NCI-H524 (cell line): ENCODE results near the gene ITGB1.

ENCODE experiments used
- DNase-seq, 2 experiments: peaks; one replicate each; lab custom pipeline; 2025; lab: John Stamatoyannopoulos, UW

ITGB1 gene

DNA sequence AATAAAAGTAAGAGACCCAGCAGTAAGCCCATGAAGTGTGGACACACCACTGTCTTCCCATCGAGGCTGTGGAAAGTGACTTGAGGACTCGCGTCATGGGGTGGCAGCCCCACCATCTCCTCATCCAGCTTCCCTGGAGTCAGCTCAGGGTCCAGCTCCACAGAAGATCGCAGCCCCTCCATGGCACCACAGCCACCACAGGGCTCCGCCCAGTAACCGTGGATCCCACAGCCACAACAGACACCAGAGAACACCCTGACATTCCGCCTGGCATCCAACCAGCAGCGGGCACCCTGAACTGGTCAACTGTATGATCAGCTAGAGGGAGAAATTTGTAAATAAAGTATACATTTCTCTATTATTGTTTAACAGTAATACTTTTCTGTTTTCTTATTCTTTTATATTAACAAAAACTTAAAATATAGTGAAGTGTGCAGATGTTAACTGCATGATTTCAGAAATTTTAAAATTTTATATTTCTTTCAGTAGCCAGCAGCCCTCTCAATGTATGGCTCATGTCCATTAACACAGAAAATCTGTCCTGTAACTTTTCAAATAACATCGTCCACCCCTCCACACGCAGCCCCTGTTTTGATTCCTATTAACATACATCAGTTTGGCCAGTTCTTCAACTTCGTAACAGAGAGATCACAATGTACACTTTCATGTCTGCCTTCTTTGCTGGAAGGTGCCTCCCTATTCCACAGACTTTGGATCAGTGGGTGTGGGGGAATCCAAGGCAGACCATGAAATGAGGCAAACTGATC lies 69.7 kb downstream of the ITGB1 start:
- DNase-seq, result no peak

DNA sequence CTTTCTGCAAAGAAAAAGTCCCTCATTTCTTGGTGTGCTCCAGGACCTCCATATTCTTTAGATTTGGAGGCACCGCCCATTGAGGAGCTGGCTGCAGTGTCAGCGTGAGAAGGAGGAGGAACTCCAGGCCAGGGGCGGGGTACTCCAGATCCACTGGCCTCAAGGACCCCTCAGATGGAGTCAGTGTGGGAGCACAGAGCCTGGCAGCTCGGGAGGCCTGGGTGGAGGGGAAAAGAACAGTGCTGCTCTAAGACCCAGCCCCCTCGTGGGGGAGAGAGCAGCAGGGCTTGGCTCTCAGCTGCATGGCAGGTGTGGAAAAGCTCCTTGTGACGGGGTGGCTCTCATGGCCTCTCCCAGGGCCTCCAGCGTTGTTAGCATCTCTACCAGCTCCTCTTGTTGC lies 70.5 kb downstream of the ITGB1 start:
- DNase-seq, result no peak

GRCh38 chr10:32882076-32882475 lies 76.0 kb downstream of the ITGB1 start:
- peak in 1 of 2 experiments; percentile 0 for DNase-seq

DNA sequence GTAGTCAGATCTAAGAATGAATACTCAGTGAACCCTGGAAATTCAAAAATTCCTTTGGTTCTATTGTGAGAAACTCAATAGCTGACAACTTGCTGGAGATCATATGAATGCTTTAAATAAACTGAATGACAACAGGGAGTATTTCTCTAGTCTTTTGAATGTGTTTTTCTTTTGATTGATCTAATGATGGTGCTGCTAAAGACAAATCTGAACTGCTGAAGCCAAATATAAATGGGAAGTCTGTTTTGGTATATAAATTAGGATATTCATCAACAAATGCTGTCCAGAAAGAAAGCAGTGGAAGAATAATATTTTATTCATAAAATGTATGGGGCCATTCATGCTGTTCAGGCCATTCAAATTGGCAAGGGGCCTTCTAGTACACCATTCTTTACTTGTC lies 79.4 kb downstream of the ITGB1 start:
- no peak for DNase-seq

DNA sequence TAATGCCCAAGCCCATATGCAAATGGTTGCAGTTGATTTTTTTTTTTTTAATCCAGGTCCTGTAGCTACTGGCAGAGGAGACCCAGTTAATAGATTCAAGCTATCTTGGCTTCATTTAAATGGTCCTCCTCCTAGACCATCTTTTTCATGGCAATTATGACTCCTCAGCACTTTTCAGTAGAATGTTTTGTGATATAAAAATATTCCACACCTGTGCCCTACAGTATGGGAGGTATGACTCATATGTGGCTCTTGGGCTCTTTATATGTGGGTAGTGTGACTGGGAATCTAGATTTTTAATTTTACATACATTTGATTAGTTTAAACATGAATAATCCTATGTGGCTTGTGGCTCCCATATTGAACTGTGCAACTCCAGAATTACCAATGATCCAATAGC lies 80.1 kb downstream of the ITGB1 start:
- DNase-seq, result no peak

GRCh38 chr10:32865170-32865569 lies 92.9 kb downstream of the ITGB1 start:
- no peak for DNase-seq

DNA sequence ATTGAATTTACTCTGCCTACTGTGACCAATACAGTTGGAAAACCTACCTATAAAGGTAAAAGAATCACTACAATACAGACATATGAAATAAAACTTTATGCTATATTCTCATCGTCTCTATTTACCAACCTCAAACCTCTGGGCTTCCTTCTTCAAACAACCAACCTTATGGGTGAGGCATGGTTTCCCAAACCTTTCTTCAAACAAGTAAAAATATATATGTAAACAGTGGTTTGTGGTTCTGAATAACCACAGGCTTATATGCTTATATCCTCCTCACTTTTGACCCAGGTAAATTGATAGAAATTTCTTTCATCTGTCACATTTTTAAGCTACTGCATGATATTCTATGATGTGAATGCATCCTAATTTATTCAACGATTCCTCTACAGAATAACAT lies 103.6 kb downstream of the ITGB1 start:
- no peak for DNase-seq

- no peak for DNase-seq
Observed at GRCh38 chr10:32851301-32851700, 106.7 kb downstream of the ITGB1 start.
